WTC11 (cell line): ENCODE data around the gene KCNJ14. TPM values are rescaled to one million over a fixed set of nuclear protein-coding genes. Genes with fewer than 3 reads are reported as not detected.

ENCODE experiments used
- ARID4B ChIP-seq: sonication (generic); formaldehyde crosslinking; IDR thresholded peaks from 2 replicates; pipeline ENCODE4 v1.8.0; 2023; ENCODE audit warnings: missing genetic modification reagents, mild to moderate bottlenecking, borderline replicate concordance
- CBFB ChIP-seq: sonication (generic); formaldehyde crosslinking; IDR thresholded peaks from 2 replicates; pipeline ENCODE4 v1.8.1; 2022; ENCODE audit warnings: mild to moderate bottlenecking, low read depth, missing genetic modification reagents
- E2F5 ChIP-seq: sonication (generic); formaldehyde crosslinking; IDR thresholded peaks from 2 replicates; pipeline ENCODE4 v1.8.1; 2022; ENCODE audit warnings: mild to moderate bottlenecking, moderate library complexity, missing genetic modification reagents
- EMX1 ChIP-seq: fragments of 250-450 bp; sonication (Bioruptor Pico); IDR thresholded peaks from 2 replicates; pipeline ENCODE4 v1.8.0; 2021; ENCODE audit warnings: mild to moderate bottlenecking
- ERG ChIP-seq: fragments of 250-450 bp; sonication (Bioruptor Pico); IDR thresholded peaks from 2 replicates; pipeline ENCODE4 v1.8.0; 2021; ENCODE audit warnings: mild to moderate bottlenecking
- ETV6 ChIP-seq: sonication (generic); formaldehyde crosslinking; IDR thresholded peaks from 2 replicates; pipeline ENCODE4 v1.8.1; 2022; ENCODE audit warnings: mild to moderate bottlenecking, missing genetic modification reagents
- FOXJ3 ChIP-seq: sonication (generic); formaldehyde crosslinking; IDR thresholded peaks from 2 replicates; pipeline ENCODE4 v1.9.0; 2021; ENCODE audit warnings: missing genetic modification reagents, mild to moderate bottlenecking, borderline replicate concordance
- FOXP1 ChIP-seq: sonication (generic); formaldehyde crosslinking; IDR thresholded peaks from 2 replicates; pipeline ENCODE4 v1.8.0; 2022; ENCODE audit warnings: missing genetic modification reagents, mild to moderate bottlenecking, moderate library complexity, borderline replicate concordance
- HMGXB4 ChIP-seq: sonication (generic); formaldehyde crosslinking; IDR thresholded peaks from 2 replicates; pipeline ENCODE4 v1.8.1; 2023; ENCODE audit warnings: mild to moderate bottlenecking, moderate library complexity, missing genetic modification reagents
- NR2C2 ChIP-seq: sonication (generic); formaldehyde crosslinking; IDR thresholded peaks from 2 replicates; pipeline ENCODE4 v1.8.0; 2022; ENCODE audit warnings: mild to moderate bottlenecking, missing genetic modification reagents
- PREB ChIP-seq: sonication (generic); formaldehyde crosslinking; IDR thresholded peaks from 2 replicates; pipeline ENCODE4 v1.8.1; 2022; ENCODE audit warnings: mild to moderate bottlenecking, missing genetic modification reagents, moderate library complexity, borderline replicate concordance
- PRRX2 ChIP-seq: fragments of 250-450 bp; sonication (Bioruptor Pico); IDR thresholded peaks from 2 replicates; pipeline ENCODE4 v1.8.0; 2021; ENCODE audit warnings: mild to moderate bottlenecking
- RORB ChIP-seq: fragments of 250-450 bp; sonication (Bioruptor Pico); IDR thresholded peaks from 2 replicates; pipeline ENCODE4 v1.9.0; 2021; ENCODE audit warnings: mild to moderate bottlenecking
- SMAD3 ChIP-seq: sonication (generic); formaldehyde crosslinking; IDR thresholded peaks from 2 replicates; pipeline ENCODE4 v1.8.0; 2022; ENCODE audit warnings: missing genetic modification reagents, mild to moderate bottlenecking, borderline replicate concordance
- SOX15 ChIP-seq: fragments of 250-450 bp; sonication (Bioruptor Pico); IDR thresholded peaks from 2 replicates; pipeline ENCODE4 v1.9.0; 2021; ENCODE audit warnings: mild to moderate bottlenecking
- SP1 ChIP-seq: sonication (generic); formaldehyde crosslinking; conservative IDR thresholded peaks from 2 replicates; pipeline ENCODE4 v1.8.1; 2022; ENCODE audit warnings: missing genetic modification reagents
- ZBTB43 ChIP-seq: sonication (generic); formaldehyde crosslinking; IDR thresholded peaks from 2 replicates; pipeline ENCODE4 v1.8.1; 2023; ENCODE audit warnings: mild to moderate bottlenecking, missing genetic modification reagents
- ZNF232 ChIP-seq: sonication (generic); formaldehyde crosslinking; IDR thresholded peaks from 2 replicates; pipeline ENCODE4 v1.8.0; 2022; ENCODE audit warnings: mild to moderate bottlenecking, missing genetic modification reagents
- ZNF416 ChIP-seq: fragments of 250-450 bp; sonication (Bioruptor Pico); IDR thresholded peaks from 2 replicates; pipeline ENCODE4 v1.9.0; 2021; ENCODE audit warnings: mild to moderate bottlenecking, inconsistent platforms
- ZNF532 ChIP-seq: fragments of 250-450 bp; sonication (Bioruptor Pico); IDR thresholded peaks from 2 replicates; pipeline ENCODE4 v1.9.0; 2021; ENCODE audit warnings: mild to moderate bottlenecking, borderline replicate concordance
- ZNF671 ChIP-seq: fragments of 250-450 bp; sonication (Bioruptor Pico); IDR thresholded peaks from 2 replicates; pipeline ENCODE4 v1.8.0; 2021; ENCODE audit warnings: mild to moderate bottlenecking
- total RNA-seq: library from RNA; stranded (reverse); gene quantifications from 3 replicates; pipeline ENCODE4 v1.2.3, GENCODE V29; 2021

The KCNJ14 gene
- total RNA-seq, 1 experiment from 2014 or later: 1.4 TPM

- TF ChIP-seq ERG (CRISPR knock-in tag): peak; percentile 61; the same call in 1 of the 2 replicates
- 0 out of 2 replicates have a peak, but pooled peaks have one; percentile 44 for TF ChIP-seq ZNF232 (CRISPR knock-in tag)
- 0 out of 2 replicates have a peak, but pooled peaks have one; percentile 69 for TF ChIP-seq EMX1 (CRISPR knock-in tag)
- no peak for TF ChIP-seq CBFB (CRISPR knock-in tag)
- TF ChIP-seq ZBTB43 (CRISPR knock-in tag): peak; percentile 48; the same call in 1 of the 2 replicates
- TF ChIP-seq ARID4B (CRISPR knock-in tag): peak; percentile 86
- TF ChIP-seq ZNF416: peak; percentile 73; the same call in 1 of the 2 replicates
- TF ChIP-seq NR2C2 (CRISPR knock-in tag): no peak
- TF ChIP-seq PREB (CRISPR knock-in tag): no peak
- peak; percentile 45; the same call in 1 of the 2 replicates for TF ChIP-seq E2F5 (CRISPR knock-in tag)
- no peak for TF ChIP-seq RORB
- peak; percentile 55; the same call in 1 of the 2 replicates for TF ChIP-seq SOX15 (CRISPR knock-in tag)
- peak; percentile 76 for TF ChIP-seq HMGXB4
- TF ChIP-seq SP1 (CRISPR knock-in tag): peak; percentile 65
- TF ChIP-seq SMAD3: peak; percentile 75; the same call in 1 of the 2 replicates
- TF ChIP-seq FOXJ3 (CRISPR knock-in tag): no peak
- TF ChIP-seq FOXP1 (CRISPR knock-in tag): peak; percentile 66; the same call in 1 of the 2 replicates
- TF ChIP-seq ZNF532: 0 out of 2 replicates have a peak, but pooled peaks have one; percentile 48
- 0 out of 2 replicates have a peak, but pooled peaks have one; percentile 34 for TF ChIP-seq PRRX2 (CRISPR knock-in tag)
- no peak for TF ChIP-seq ZNF671
- 0 out of 2 replicates have a peak, but pooled peaks have one; percentile 49 for TF ChIP-seq ETV6 (CRISPR knock-in tag)
Measured at GRCh38 chr19:48469289-48469881, 14.0 kb downstream of the KCNJ14 start, which contains the start of gene CYTH2 (continued).
